ENCODE results near the gene ECHDC3. TPM values are rescaled to one million over a fixed set of nuclear protein-coding genes. Genes with fewer than 3 reads are reported as not detected.

The ECHDC3 gene
- total and polyA plus RNA-seq, 2 of the 13 experiments (the other 11 are each of a cell fraction or from before 2014, with no cell fraction given), result not detected

DNA sequence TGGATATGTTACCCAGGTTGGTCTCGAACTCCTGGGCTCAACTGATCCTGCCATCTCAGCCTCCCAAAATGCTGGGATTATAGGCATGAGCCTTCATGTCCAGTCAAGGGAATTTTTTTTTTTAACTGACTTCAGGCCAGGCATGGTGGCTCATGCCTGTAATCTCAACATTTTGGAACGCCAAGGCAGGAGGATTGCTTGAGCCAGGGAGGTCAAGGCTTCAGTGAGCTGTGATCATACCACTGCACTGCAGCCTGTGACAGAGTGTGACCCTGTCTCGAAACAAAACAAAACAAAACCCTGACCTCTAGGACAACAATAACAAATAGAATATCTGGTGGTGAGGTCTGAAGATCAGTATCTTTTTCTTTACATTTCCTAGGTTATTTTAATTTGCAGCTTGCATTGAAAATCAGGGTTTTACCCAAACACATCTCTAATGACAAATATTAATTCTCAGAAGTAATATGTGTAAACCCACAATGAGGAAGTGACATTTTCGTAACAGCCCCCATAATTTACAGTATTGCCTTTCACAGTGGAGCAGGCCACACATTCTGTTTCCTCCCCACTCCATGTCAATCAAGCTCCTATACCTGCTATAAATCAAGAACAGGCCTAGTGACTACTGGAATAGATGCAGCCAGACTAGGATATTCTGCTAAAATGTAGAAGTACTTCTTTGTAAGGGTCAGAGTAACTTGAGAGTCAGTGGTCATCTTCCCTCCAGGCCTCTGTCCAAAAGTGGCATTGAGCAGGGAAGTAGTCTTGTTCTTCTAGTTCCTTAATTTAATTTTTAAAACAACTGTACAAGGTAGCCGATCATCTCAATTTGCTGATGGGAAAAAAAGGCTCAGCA lies 43.3 kb upstream of the ECHDC3 start (continued):
- TF ChIP-seq, protein P1, sequence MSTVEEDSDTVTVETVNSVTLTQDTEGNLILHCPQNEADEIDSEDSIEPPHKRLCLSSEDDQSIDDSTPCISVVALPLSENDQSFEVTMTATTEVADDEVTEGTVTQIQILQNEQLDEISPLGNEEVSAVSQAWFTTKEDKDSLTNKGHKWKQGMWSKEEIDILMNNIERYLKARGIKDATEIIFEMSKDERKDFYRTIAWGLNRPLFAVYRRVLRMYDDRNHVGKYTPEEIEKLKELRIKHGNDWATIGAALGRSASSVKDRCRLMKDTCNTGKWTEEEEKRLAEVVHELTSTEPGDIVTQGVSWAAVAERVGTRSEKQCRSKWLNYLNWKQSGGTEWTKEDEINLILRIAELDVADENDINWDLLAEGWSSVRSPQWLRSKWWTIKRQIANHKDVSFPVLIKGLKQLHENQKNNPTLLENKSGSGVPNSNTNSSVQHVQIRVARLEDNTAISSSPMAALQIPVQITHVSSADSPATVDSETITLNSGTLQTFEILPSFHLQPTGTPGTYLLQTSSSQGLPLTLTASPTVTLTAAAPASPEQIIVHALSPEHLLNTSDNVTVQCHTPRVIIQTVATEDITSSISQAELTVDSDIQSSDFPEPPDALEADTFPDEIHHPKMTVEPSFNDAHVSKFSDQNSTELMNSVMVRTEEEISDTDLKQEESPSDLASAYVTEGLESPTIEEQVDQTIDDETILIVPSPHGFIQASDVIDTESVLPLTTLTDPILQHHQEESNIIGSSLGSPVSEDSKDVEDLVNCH (CRISPR knock-in tag; IDR thresholded peaks at IDR 0.05), result no peak
- TF ChIP-seq ZNF546 (CRISPR knock-in tag; conservative IDR thresholded peaks at IDR 0.05) (no peak), MXD4 (CRISPR knock-in tag; IDR thresholded peaks at IDR 0.05) (no peak), BRD4 (CRISPR knock-in tag; IDR thresholded peaks at IDR 0.05) (peak; percentile 59; the same call in 1 of the 2 replicates), ZNF253 (CRISPR knock-in tag; IDR thresholded peaks at IDR 0.05; ENCODE audit: borderline replicate concordance) (no peak), HDAC1 (CRISPR knock-in tag; IDR thresholded peaks at IDR 0.05) (peak; percentile 50; the same call in 1 of the 2 replicates), TEAD3 (CRISPR knock-in tag; optimal IDR thresholded peaks at IDR 0.05; ENCODE audit: borderline replicate concordance) (peak; percentile 66), ETV5 (CRISPR knock-in tag; IDR thresholded peaks at IDR 0.05; ENCODE audit: borderline replicate concordance) (peak; percentile 39; the same call in 1 of the 2 replicates), HOXD1 (CRISPR knock-in tag; IDR thresholded peaks at IDR 0.05) (no peak), ZNF430 (CRISPR knock-in tag; IDR thresholded peaks at IDR 0.05) (no peak), ZKSCAN1 (IDR thresholded peaks at IDR 0.05; ENCODE audit: low read length) (no peak), ELF1 (CRISPR knock-in tag; IDR thresholded peaks at IDR 0.05) (no peak), ZNF256 (CRISPR knock-in tag; conservative IDR thresholded peaks at IDR 0.05) (no peak), ZNF33B (CRISPR knock-in tag; IDR thresholded peaks at IDR 0.05) (no peak), HIVEP1 (CRISPR knock-in tag; IDR thresholded peaks at IDR 0.05) (no peak)
- TF ChIP-seq, protein P2, sequence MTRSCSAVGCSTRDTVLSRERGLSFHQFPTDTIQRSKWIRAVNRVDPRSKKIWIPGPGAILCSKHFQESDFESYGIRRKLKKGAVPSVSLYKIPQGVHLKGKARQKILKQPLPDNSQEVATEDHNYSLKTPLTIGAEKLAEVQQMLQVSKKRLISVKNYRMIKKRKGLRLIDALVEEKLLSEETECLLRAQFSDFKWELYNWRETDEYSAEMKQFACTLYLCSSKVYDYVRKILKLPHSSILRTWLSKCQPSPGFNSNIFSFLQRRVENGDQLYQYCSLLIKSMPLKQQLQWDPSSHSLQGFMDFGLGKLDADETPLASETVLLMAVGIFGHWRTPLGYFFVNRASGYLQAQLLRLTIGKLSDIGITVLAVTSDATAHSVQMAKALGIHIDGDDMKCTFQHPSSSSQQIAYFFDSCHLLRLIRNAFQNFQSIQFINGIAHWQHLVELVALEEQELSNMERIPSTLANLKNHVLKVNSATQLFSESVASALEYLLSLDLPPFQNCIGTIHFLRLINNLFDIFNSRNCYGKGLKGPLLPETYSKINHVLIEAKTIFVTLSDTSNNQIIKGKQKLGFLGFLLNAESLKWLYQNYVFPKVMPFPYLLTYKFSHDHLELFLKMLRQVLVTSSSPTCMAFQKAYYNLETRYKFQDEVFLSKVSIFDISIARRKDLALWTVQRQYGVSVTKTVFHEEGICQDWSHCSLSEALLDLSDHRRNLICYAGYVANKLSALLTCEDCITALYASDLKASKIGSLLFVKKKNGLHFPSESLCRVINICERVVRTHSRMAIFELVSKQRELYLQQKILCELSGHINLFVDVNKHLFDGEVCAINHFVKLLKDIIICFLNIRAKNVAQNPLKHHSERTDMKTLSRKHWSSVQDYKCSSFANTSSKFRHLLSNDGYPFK (CRISPR knock-in tag; IDR thresholded peaks at IDR 0.05; ENCODE audit: borderline replicate concordance), result no peak
- TF ChIP-seq, protein P3, sequence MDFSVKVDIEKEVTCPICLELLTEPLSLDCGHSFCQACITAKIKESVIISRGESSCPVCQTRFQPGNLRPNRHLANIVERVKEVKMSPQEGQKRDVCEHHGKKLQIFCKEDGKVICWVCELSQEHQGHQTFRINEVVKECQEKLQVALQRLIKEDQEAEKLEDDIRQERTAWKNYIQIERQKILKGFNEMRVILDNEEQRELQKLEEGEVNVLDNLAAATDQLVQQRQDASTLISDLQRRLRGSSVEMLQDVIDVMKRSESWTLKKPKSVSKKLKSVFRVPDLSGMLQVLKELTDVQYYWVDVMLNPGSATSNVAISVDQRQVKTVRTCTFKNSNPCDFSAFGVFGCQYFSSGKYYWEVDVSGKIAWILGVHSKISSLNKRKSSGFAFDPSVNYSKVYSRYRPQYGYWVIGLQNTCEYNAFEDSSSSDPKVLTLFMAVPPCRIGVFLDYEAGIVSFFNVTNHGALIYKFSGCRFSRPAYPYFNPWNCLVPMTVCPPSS (IDR thresholded peaks at IDR 0.05), result no peak
- TF ChIP-seq, protein P4, sequence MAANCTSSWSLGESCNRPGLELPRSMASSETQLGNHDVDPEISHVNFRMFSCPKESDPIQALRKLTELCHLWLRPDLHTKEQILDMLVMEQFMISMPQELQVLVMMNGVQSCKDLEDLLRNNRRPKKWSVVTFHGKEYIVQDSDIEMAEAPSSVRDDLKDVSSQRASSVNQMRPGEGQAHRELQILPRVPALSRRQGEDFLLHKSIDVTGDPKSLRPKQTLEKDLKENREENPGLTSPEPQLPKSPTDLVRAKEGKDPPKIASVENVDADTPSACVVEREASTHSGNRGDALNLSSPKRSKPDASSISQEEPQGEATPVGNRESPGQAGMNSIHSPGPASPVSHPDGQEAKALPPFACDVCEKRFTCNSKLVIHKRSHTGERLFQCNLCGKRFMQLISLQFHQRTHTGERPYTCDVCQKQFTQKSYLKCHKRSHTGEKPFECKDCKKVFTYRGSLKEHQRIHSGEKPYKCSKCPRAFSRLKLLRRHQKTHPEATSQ (CRISPR knock-in tag; IDR thresholded peaks at IDR 0.05; ENCODE audit: borderline replicate concordance), result no peak
- TF ChIP-seq, protein P5, sequence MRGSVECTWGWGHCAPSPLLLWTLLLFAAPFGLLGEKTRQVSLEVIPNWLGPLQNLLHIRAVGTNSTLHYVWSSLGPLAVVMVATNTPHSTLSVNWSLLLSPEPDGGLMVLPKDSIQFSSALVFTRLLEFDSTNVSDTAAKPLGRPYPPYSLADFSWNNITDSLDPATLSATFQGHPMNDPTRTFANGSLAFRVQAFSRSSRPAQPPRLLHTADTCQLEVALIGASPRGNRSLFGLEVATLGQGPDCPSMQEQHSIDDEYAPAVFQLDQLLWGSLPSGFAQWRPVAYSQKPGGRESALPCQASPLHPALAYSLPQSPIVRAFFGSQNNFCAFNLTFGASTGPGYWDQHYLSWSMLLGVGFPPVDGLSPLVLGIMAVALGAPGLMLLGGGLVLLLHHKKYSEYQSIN (CRISPR knock-in tag; IDR thresholded peaks at IDR 0.05; ENCODE audit: borderline replicate concordance), result no peak

Data from HepG2 (cell line).